HAP-1 (cell line): ENCODE results near the gene GPR68.

Source experiments
- DNase-seq, 2 experiments: peaks; one replicate each; pipeline ENCODE4 v3.0.0-alpha.2; 2016 to 2020; ENCODE audit warnings: low spot score in 2 of 2
- H3K27me3 ChIP-seq: fragments of 250-450 bp; sonication (Bioruptor Pico); 2 replicates; pipeline ENCODE4 v1.5.1; 2020; ENCODE audit warnings: low read depth, mild to moderate bottlenecking, moderate library complexity
- H3K36me3 ChIP-seq: fragments of 250-450 bp; sonication (Bioruptor Pico); replicated peaks from 2 replicates; pipeline ENCODE4 v1.5.1; 2020; ENCODE audit warnings: mild to moderate bottlenecking
- H3K4me1 ChIP-seq: fragments of 250-450 bp; sonication (Bioruptor Pico); 2 replicates; pipeline ENCODE4 v1.5.1; 2020; ENCODE audit warnings: mild to moderate bottlenecking
- H3K4me3 ChIP-seq: fragments of 250-450 bp; sonication (Bioruptor Pico); 2 replicates; pipeline ENCODE4 v1.5.1; 2020; ENCODE audit warnings: mild to moderate bottlenecking, moderate library complexity
- H3K9me3 ChIP-seq: fragments of 250-450 bp; sonication (Bioruptor Pico); 2 replicates; pipeline ENCODE4 v1.5.1; 2020; ENCODE audit warnings: mild to moderate bottlenecking, moderate library complexity
- in situ Hi-C: fragments of 300-500 bp; cut with MboI; formaldehyde crosslinking; loops from 3 replicates; pipeline ENCODE4 v1.14.3; 2020; ENCODE audit warnings: low sequenced_read_pairs, inconsistent platforms, mixed read lengths

GPR68 gene

GRCh38 chr14:91282954-91283645, 38.6 kb upstream of the GPR68 start:
- H3K36me3 ChIP-seq, result peaks cover 61% of the 10 kb centered on the region
- no peak overlapping the region for H3K4me3 ChIP-seq
- no peaks in the 10 kb centered on the region for H3K27me3 ChIP-seq
- no peaks in the 10 kb centered on the region for H3K4me1 ChIP-seq
- H3K9me3 ChIP-seq, result no peaks in the 10 kb centered on the region
- no peak for DNase-seq
- in situ Hi-C loops, result loop anchor here (25.0 kb wide), 1 partner anchor 371 kb away; no protein-coding TSS in a partner anchor

- Histone ChIP-seq H3K27me3 (no peaks in the 10 kb centered on the region), H3K9me3 (no peaks in the 10 kb centered on the region), H3K4me1 (no peaks in the 10 kb centered on the region), H3K4me3 (no peak overlapping the region), H3K36me3 (peaks cover 56% of the 10 kb centered on the region)
- DNase-seq, result no peak
- in situ Hi-C loops, result loop anchor here (25.0 kb wide), 1 partner anchor 369 kb away; no protein-coding TSS in a partner anchor
Measured at GRCh38 chr14:91281346-91281745, 36.8 kb upstream of the GPR68 start.

GRCh38 chr14:91280129-91280528, 35.6 kb upstream of the GPR68 start:
- H3K4me1 ChIP-seq, result no peaks in the 10 kb centered on the region
- H3K27me3 ChIP-seq, result no peaks in the 10 kb centered on the region
- no peaks in the 10 kb centered on the region for H3K9me3 ChIP-seq
- no peak overlapping the region for H3K4me3 ChIP-seq
- H3K36me3 ChIP-seq, result peaks cover 45% of the 10 kb centered on the region
- DNase-seq, result no peak
- in situ Hi-C loops, result loop anchor here (25.0 kb wide), 1 partner anchor 368 kb away; no protein-coding TSS in a partner anchor

GRCh38 chr14:91279354-91279753, 34.9 kb upstream of the GPR68 start:
- H3K9me3 ChIP-seq, result no peaks in the 10 kb centered on the region
- H3K27me3 ChIP-seq, result no peaks in the 10 kb centered on the region
- no peaks in the 10 kb centered on the region for H3K4me1 ChIP-seq
- in situ Hi-C loops, result loop anchor here (25.0 kb wide), 1 partner anchor 367 kb away; no protein-coding TSS in a partner anchor
- no peak for DNase-seq
- no peak overlapping the region for H3K4me3 ChIP-seq
- peaks cover 40% of the 10 kb centered on the region for H3K36me3 ChIP-seq

GRCh38 chr14:91278383-91278715, 33.8 kb upstream of the GPR68 start:
- in situ Hi-C loops, result loop anchor here (25.0 kb wide), 1 partner anchor 366 kb away; no protein-coding TSS in a partner anchor
- DNase-seq, result no peak
- Histone ChIP-seq H3K9me3 (no peaks in the 10 kb centered on the region), H3K4me1 (no peaks in the 10 kb centered on the region), H3K4me3 (no peak overlapping the region), H3K27me3 (no peaks in the 10 kb centered on the region), H3K36me3 (peaks cover 40% of the 10 kb centered on the region)

GRCh38 chr14:91277546-91278382, 33.3 kb upstream of the GPR68 start:
- H3K36me3 ChIP-seq, result peaks cover 35% of the 10 kb centered on the region
- no peaks in the 10 kb centered on the region for H3K9me3 ChIP-seq
- in situ Hi-C loops, result loop anchor here (25.0 kb wide), 1 partner anchor 365 kb away; no protein-coding TSS in a partner anchor
- DNase-seq, result no peak
- no peaks in the 10 kb centered on the region for H3K4me1 ChIP-seq
- H3K4me3 ChIP-seq, result no peak overlapping the region
- H3K27me3 ChIP-seq, result no peaks in the 10 kb centered on the region

- H3K4me1 ChIP-seq, result no peaks in the 10 kb centered on the region
- H3K36me3 ChIP-seq, result peaks cover 19% of the 10 kb centered on the region
- H3K27me3 ChIP-seq, result no peaks in the 10 kb centered on the region
- DNase-seq, result no peak
- in situ Hi-C loops, result loop anchor here (25.0 kb wide), 1 partner anchor 362 kb away; no protein-coding TSS in a partner anchor
- H3K9me3 ChIP-seq, result no peaks in the 10 kb centered on the region
- no peak overlapping the region for H3K4me3 ChIP-seq
Measured at GRCh38 chr14:91274796-91275195, 30.3 kb upstream of the GPR68 start.

- DNase-seq, result no peak
- in situ Hi-C loops, result no loop called here
- H3K4me3 ChIP-seq, result no peak overlapping the region
- no peaks in the 10 kb centered on the region for H3K9me3 ChIP-seq
- no peaks in the 10 kb centered on the region for H3K27me3 ChIP-seq
- peaks cover 18% of the 10 kb centered on the region for H3K36me3 ChIP-seq
- H3K4me1 ChIP-seq, result no peaks in the 10 kb centered on the region
Measured at GRCh38 chr14:91273885-91274273, 29.4 kb upstream of the GPR68 start.

- peaks cover 16% of the 10 kb centered on the region for H3K36me3 ChIP-seq
- H3K9me3 ChIP-seq, result no peaks in the 10 kb centered on the region
- in situ Hi-C loops, result no loop called here
- DNase-seq, result no peak
- H3K27me3 ChIP-seq, result no peaks in the 10 kb centered on the region
- H3K4me1 ChIP-seq, result no peaks in the 10 kb centered on the region
- H3K4me3 ChIP-seq, result no peak overlapping the region
Measured at GRCh38 chr14:91273273-91273884, 28.9 kb upstream of the GPR68 start.

- H3K4me3 ChIP-seq, result no peak overlapping the region
- no peak for DNase-seq
- in situ Hi-C loops, result no loop called here
- no peaks in the 10 kb centered on the region for H3K27me3 ChIP-seq
- peaks cover 8% of the 10 kb centered on the region for H3K36me3 ChIP-seq
- H3K9me3 ChIP-seq, result no peaks in the 10 kb centered on the region
- no peaks in the 10 kb centered on the region for H3K4me1 ChIP-seq
Measured at GRCh38 chr14:91272341-91273272, 28.1 kb upstream of the GPR68 start.

- Histone ChIP-seq H3K36me3 (peaks cover 4% of the 10 kb centered on the region), H3K4me1 (no peaks in the 10 kb centered on the region), H3K4me3 (no peak overlapping the region), H3K27me3 (no peaks in the 10 kb centered on the region), H3K9me3 (no peaks in the 10 kb centered on the region)
- no peak for DNase-seq
- in situ Hi-C loops, result no loop called here
Measured at GRCh38 chr14:91271639-91272038, 27.1 kb upstream of the GPR68 start.

GRCh38 chr14:91270619-91271018, 26.1 kb upstream of the GPR68 start:
- Histone ChIP-seq H3K36me3 (peaks cover 4% of the 10 kb centered on the region; the same call in 1 of the 2 replicates), H3K27me3 (no peaks in the 10 kb centered on the region), H3K4me1 (no peaks in the 10 kb centered on the region), H3K4me3 (no peak overlapping the region), H3K9me3 (no peaks in the 10 kb centered on the region)
- in situ Hi-C loops, result no loop called here
- DNase-seq, result no peak

GRCh38 chr14:91270188-91270587, 25.7 kb upstream of the GPR68 start:
- in situ Hi-C loops, result no loop called here
- DNase-seq, result no peak
- Histone ChIP-seq H3K27me3 (no peaks in the 10 kb centered on the region), H3K36me3 (peaks cover 4% of the 10 kb centered on the region; the same call in 1 of the 2 replicates), H3K4me3 (no peak overlapping the region), H3K9me3 (no peaks in the 10 kb centered on the region), H3K4me1 (no peaks in the 10 kb centered on the region)
